GM12878 (cell line): ENCODE results near the gene ADM. TPM values are rescaled to one million over a fixed set of nuclear protein-coding genes. Genes with fewer than 3 reads are reported as not detected.

Source experiments
- ATAC-seq: fragments of 200-7000 bp; cut with Tn5 transposase; 3 replicates; pipeline ENCODE4 v1.9.1; 2020; ENCODE audit warnings: mild to moderate bottlenecking, moderate library complexity
- BruUV-seq: library from RNA; stranded (reverse); fragments of 400-500 nt; replicated peaks from 2 replicates; lab custom pipeline; 2021; lab: Mats Ljungman, UMichigan
- CTCF ChIA-PET: fragments of 300-600 bp; sonication (Branson Sonifier 250); formaldehyde crosslinking; extraction: SDS; loops from one replicate; lab custom pipeline; 2021; ENCODE audit warnings: inconsistent platforms; lab: Yijun Ruan, JAX
- POLR2A ChIA-PET: fragments of 350-600 bp; formaldehyde crosslinking; extraction: SDS; loops from one replicate; lab custom pipeline; 2021; ENCODE audit warnings: inconsistent platforms; lab: Charles Lee
- RAD21 ChIA-PET: fragments of 300-600 bp; sonication (Branson Sonifier 250); formaldehyde crosslinking; loops from one replicate; lab custom pipeline; 2023; ENCODE audit warnings: antibody characterized with exemption; ENCODE audit not compliant: unreplicated experiment; lab: Charles Lee
- SMC1A ChIA-PET: fragments of 300-600 bp; sonication (Branson Sonifier 250); formaldehyde crosslinking; loops from one replicate; lab custom pipeline; 2023; ENCODE audit not compliant: unreplicated experiment, uncharacterized antibody; lab: Charles Lee
- DNase-seq: peaks from one replicate; pipeline ENCODE4 v3.0.0-alpha.2; 2011; ENCODE audit warnings: low read depth, low spot score
- FAIRE-seq: peaks from 3 replicates; lab custom pipeline; 2011; peaks lifted over from hg19 to GRCh38; lab: Jason Lieb, UNC
- H2AFZ ChIP-seq: 2 replicates; pipeline ENCODE4 v1.6.0; 2011; ENCODE audit warnings: low read depth, low read length, control low read depth; ENCODE audit not compliant: control insufficient read depth
- H3K27ac ChIP-seq: 2 replicates; pipeline ENCODE4 v1.5.1; 2011; ENCODE audit warnings: control low read depth; ENCODE audit not compliant: control insufficient read depth, insufficient read depth
- H3K27me3 ChIP-seq, 2 experiments: replicated peaks in 1 of 2; 2 replicates each; pipeline versions ENCODE4 v1.6.0 to v1.6.1; 2011; ENCODE audit warnings: low read length in 1 of 2; ENCODE audit not compliant: control insufficient read depth in 2 of 2, insufficient read depth in 2 of 2
- H3K36me3 ChIP-seq, 2 experiments: 2 replicates each; pipeline ENCODE4 v1.5.1; 2011; ENCODE audit warnings: low read length in 1 of 2; ENCODE audit not compliant: control insufficient read depth in 2 of 2, insufficient read depth in 2 of 2
- H3K4me1 ChIP-seq: 2 replicates; pipeline ENCODE4 v1.6.1; 2011; ENCODE audit warnings: mild to moderate bottlenecking, low read length, moderate library complexity, mixed read lengths; ENCODE audit not compliant: control insufficient read depth, insufficient read depth
- H3K4me2 ChIP-seq: 2 replicates; pipeline ENCODE4 v1.6.0; 2011; ENCODE audit warnings: control low read depth; ENCODE audit not compliant: control insufficient read depth, insufficient read depth
- H3K4me3 ChIP-seq: fragments of 200-600 bp; sonication (generic); 2 replicates; pipeline ENCODE4 v1.5.1; 2016
- H3K79me2 ChIP-seq: 2 replicates; pipeline ENCODE4 v1.6.0; 2011; ENCODE audit warnings: low read length; ENCODE audit not compliant: control insufficient read depth, insufficient read depth
- H3K9ac ChIP-seq: 2 replicates; pipeline ENCODE4 v1.8.0; 2011; ENCODE audit warnings: low read length, control low read depth, mixed read lengths; ENCODE audit not compliant: control insufficient read depth, insufficient read depth
- H3K9me3 ChIP-seq: replicated peaks from 3 replicates; pipeline ENCODE4 v1.5.1; 2011; ENCODE audit warnings: mild to moderate bottlenecking, low read length; ENCODE audit not compliant: control insufficient read depth, insufficient read depth
- H4K20me1 ChIP-seq: 2 replicates; pipeline ENCODE4 v1.6.0; 2011; ENCODE audit not compliant: control insufficient read depth, insufficient read depth
- DPF2 ChIP-seq: fragments of 450-650 bp; IDR thresholded peaks from 2 replicates; pipeline ENCODE4 v1.6.1; 2017; ENCODE audit warnings: mild to moderate bottlenecking
- HDAC6 ChIP-seq: fragments of 200-600 bp; sonication (generic); IDR thresholded peaks from one replicate; pipeline ENCODE4 v1.8.0; 2017; ENCODE audit warnings: antibody characterized with exemption; ENCODE audit not compliant: unreplicated experiment
- MEF2A ChIP-seq: IDR thresholded peaks from 2 replicates; pipeline ENCODE4 v1.6.1; 2011; ENCODE audit warnings: low read depth, mild to moderate bottlenecking, low read length, moderate library complexity; ENCODE audit not compliant: insufficient read depth
- MTA2 ChIP-seq: fragments of 450-650 bp; IDR thresholded peaks from 2 replicates; pipeline ENCODE4 v1.6.1; 2016; ENCODE audit warnings: low read depth, mild to moderate bottlenecking, moderate library complexity
- NR2C2 ChIP-seq: IDR thresholded peaks from 2 replicates; pipeline ENCODE4 v1.6.1; 2011; ENCODE audit warnings: borderline replicate concordance, low read depth; ENCODE audit not compliant: control insufficient read depth, insufficient read length
- POLR2AphosphoS5 ChIP-seq: IDR thresholded peaks from 2 replicates; pipeline ENCODE4 v1.6.1; 2011; ENCODE audit warnings: mild to moderate bottlenecking, low read length, inconsistent platforms
- WGBS: methylation state at CpG from one replicate; pipeline ENCODE4 v1.1.6; 2016; ENCODE audit warnings: low lambda C conversion rate; ENCODE audit not compliant: insufficient replicate concordance, insufficient coverage; ENCODE audit errors: missing lambda C conversion rate; 5-methylcytosine and 5-hydroxymethylcytosine counted together
- in situ Hi-C: fragments of 300-500 bp; cut with MboI; formaldehyde crosslinking; loops from 9 replicates; pipeline ENCODE4 v1.14.3; 2018; ENCODE audit warnings: mixed read lengths
- intact Hi-C: fragments of 100-400 bp; cut with micrococcal nuclease; formaldehyde crosslinking; loops from one replicate; pipeline ENCODE4 v1.14.2; 2022; ENCODE audit not compliant: unreplicated experiment
- polyA plus RNA-seq, 11 experiments: library from polyadenylated mRNA; depleted of rRNA in 4 of 11; unstranded in 6 of 11; stranded (reverse) in 5 of 11; fragments of >200 nt; fragmentation: Nextera tagmentation in 4 of 11; fragmentation: Illumina TruSeq in 1 of 11; extraction: Ambion mirVana in 4 of 11; extraction: Trizol in 1 of 11; gene quantifications; 1 replicate in 1 of 11; 2 replicates in 10 of 11; pipeline versions ENCODE4 v1.2.1 to v1.2.3, GENCODE V29; 2011 to 2016; ENCODE audit warnings: inconsistent platforms in 2 of 11, missing spikeins in 2 of 11, low read depth in 1 of 11
- total RNA-seq, 4 experiments: library from RNA; depleted of rRNA in 3 of 4; stranded (reverse); fragments of >200 nt in 3 of 4; fragmentation: Illumina TruSeq in 1 of 4; extraction: Trizol in 1 of 4; gene quantifications; 2 replicates each; pipeline versions ENCODE4 v1.2.1 to v1.2.3, GENCODE V29; 2013 to 2021

ADM gene
- total and polyA plus RNA-seq, 10 of the 15 experiments (the other 5 are each of a cell fraction or from before 2014, with no cell fraction given) = 0.11 to 4.2 (median 0.21) TPM; not detected in 7

GRCh38 chr11:10351435-10351764 lies 46.5 kb downstream of the ADM start:
- RAD21 ChIA-PET = no interaction called here
- H3K79me2 ChIP-seq = no peaks in the 10 kb centered on the region
- H3K36me3 ChIP-seq = no peaks in the 10 kb centered on the region
- FAIRE-seq (no peak), ATAC-seq (no peak), DNase-seq (no peak)
- no peaks in the 10 kb centered on the region for H4K20me1 ChIP-seq
- CTCF ChIA-PET = interaction anchor here (1.5 to 2.3 kb wide), 2 partner anchors 15 to 143 kb away, joined by 4 to 7 read pairs; no protein-coding TSS in a partner anchor
- peaks cover 0 to 3% of the 10 kb centered on the region in 2 experiments; a peak in 1 of 4 replicates for H3K27me3 ChIP-seq
- H3K4me1 ChIP-seq = no peaks in the 10 kb centered on the region
- no peaks in the 10 kb centered on the region for H3K9me3 ChIP-seq
- no peak overlapping the region for H3K4me3 ChIP-seq
- H3K27ac ChIP-seq = no peak overlapping the region
- no peak overlapping the region for H3K9ac ChIP-seq
- H3K4me2 ChIP-seq = no peak overlapping the region
- SMC1A ChIA-PET = no interaction called here
- TF ChIP-seq POLR2AphosphoS5 = no peak
- TF ChIP-seq HDAC6 = no peak
- H2AFZ ChIP-seq = no peak overlapping the region
- intact Hi-C loops (no loop called here), in situ Hi-C loops (no loop called here)
- POLR2A ChIA-PET = no interaction called here
- no TSS peak for BruUV-seq
- WGBS = 5% methylated on average over 5 of the region's 5 CpGs

GRCh38 chr11:10351765-10352641 lies 47.1 kb downstream of the ADM start:
- H2AFZ ChIP-seq = no peak overlapping the region
- no TSS peak for BruUV-seq
- intact Hi-C loops = no loop called here
- no peaks in the 10 kb centered on the region for H3K4me1 ChIP-seq
- CTCF ChIA-PET = interaction anchor here (2.3 kb wide), 1 partner anchor 15 kb away, joined by 7 read pairs; no protein-coding TSS in a partner anchor
- H3K9ac ChIP-seq = no peak overlapping the region
- no peak for TF ChIP-seq MTA2
- TF ChIP-seq MEF2A = no peak
- no peak for TF ChIP-seq NR2C2
- TF ChIP-seq POLR2AphosphoS5 = no peak
- TF ChIP-seq DPF2 = no peak
- TF ChIP-seq, all 136 proteins: peak for 0
- no peak overlapping the region for H3K27ac ChIP-seq
- no peaks in the 10 kb centered on the region for H4K20me1 ChIP-seq
- POLR2A ChIA-PET = no interaction called here
- no peak overlapping the region for H3K4me3 ChIP-seq
- H3K27me3 ChIP-seq = peaks cover 0 to 3% of the 10 kb centered on the region in 2 experiments; a peak in 1 of 4 replicates
- SMC1A ChIA-PET = no interaction called here
- RAD21 ChIA-PET = no interaction called here
- H3K9me3 ChIP-seq = no peaks in the 10 kb centered on the region
- in situ Hi-C loops = no loop called here
- ATAC-seq = no peak
- DNase-seq = no peak
- no peak for FAIRE-seq
- WGBS = 64% methylated on average over 20 of the region's 20 CpGs
- H3K4me2 ChIP-seq = no peak overlapping the region
- H3K79me2 ChIP-seq = no peaks in the 10 kb centered on the region
- H3K36me3 ChIP-seq = no peaks in the 10 kb centered on the region
